Measurements from ENCODE around the gene PDE4B.

The PDE4B gene

DNA sequence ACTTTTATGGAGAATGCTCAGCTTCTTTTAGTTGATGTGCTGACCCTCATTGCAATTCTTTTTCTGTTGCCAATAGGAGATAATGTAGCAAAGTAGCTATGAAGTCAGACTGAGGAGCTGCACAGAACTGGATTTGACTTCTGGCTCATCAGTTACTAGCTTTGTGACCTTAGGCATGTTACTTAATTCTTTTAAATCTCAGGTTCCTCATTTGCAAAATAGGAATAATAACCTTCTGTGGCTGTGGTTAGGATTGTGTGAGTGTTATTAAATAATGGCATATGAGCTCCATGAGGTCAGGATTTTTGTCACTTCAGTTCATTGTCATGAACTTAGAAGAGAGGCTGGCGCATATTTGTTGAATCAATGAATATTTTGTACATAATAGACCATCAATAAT lies 503.7 kb downstream of the PDE4B start:
- no peak for DNase-seq (ENCODE audit: low spot score)
- in situ Hi-C loops (cut with MboI; ENCODE audit: low sequenced_read_pairs, unreplicated experiment), result no loop called here
- TF ChIP-seq, protein P1, sequence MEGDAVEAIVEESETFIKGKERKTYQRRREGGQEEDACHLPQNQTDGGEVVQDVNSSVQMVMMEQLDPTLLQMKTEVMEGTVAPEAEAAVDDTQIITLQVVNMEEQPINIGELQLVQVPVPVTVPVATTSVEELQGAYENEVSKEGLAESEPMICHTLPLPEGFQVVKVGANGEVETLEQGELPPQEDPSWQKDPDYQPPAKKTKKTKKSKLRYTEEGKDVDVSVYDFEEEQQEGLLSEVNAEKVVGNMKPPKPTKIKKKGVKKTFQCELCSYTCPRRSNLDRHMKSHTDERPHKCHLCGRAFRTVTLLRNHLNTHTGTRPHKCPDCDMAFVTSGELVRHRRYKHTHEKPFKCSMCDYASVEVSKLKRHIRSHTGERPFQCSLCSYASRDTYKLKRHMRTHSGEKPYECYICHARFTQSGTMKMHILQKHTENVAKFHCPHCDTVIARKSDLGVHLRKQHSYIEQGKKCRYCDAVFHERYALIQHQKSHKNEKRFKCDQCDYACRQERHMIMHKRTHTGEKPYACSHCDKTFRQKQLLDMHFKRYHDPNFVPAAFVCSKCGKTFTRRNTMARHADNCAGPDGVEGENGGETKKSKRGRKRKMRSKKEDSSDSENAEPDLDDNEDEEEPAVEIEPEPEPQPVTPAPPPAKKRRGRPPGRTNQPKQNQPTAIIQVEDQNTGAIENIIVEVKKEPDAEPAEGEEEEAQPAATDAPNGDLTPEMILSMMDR (IDR thresholded peaks at IDR 0.05; ENCODE audit: borderline replicate concordance, control extremely low read depth, extremely low read depth, insufficient read depth, missing control alignments), result no peak

DNA sequence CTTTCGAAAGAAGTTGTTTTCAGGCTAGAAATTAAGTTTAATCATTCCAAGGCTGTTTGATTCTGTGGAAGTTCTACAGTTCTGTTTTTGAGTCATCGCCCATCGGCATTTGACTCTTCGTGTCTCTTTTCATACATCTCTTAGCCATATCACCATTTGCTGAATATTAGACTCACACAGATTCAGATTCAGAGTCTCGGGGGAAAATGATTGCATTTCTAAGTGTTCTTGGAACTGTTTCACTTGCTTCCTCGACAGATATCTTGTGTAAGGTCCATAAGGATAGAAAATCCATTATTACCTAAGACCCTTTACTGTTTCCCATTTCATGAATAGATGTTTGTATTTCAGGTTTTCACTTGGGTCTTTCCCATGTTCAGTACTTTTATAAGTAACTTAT lies 504.3 kb downstream of the PDE4B start:
- DNase-seq (ENCODE audit: low spot score), result no peak
- TF ChIP-seq, protein P1 (IDR thresholded peaks at IDR 0.05; ENCODE audit: borderline replicate concordance, control extremely low read depth, extremely low read depth, insufficient read depth, missing control alignments), result no peak
- in situ Hi-C loops (cut with MboI; ENCODE audit: low sequenced_read_pairs, unreplicated experiment), result no loop called here

DNA sequence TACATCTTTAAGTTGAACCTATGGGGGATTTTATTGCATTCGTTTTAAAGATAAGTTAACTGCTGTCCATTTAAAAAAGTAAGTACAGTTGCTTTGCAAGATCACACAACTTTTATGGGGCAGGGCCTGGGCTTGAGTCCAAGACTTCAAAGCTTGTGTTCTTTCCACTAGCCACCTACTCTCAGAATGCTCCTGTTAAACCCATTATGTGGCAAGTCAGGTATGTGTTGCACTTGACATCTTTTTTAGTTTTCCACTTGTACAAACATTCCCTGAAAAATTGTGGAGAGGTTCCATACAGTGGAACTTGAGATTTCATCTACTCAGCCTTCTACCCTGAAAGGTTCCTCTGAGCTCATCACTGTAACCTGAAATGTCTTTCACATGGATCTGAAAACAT lies 505.8 kb downstream of the PDE4B start:
- in situ Hi-C loops (cut with MboI; ENCODE audit: low sequenced_read_pairs, unreplicated experiment), result no loop called here
- TF ChIP-seq, protein P1 (IDR thresholded peaks at IDR 0.05; ENCODE audit: borderline replicate concordance, control extremely low read depth, extremely low read depth, insufficient read depth, missing control alignments), result no peak
- no peak for DNase-seq (ENCODE audit: low spot score)

DNA sequence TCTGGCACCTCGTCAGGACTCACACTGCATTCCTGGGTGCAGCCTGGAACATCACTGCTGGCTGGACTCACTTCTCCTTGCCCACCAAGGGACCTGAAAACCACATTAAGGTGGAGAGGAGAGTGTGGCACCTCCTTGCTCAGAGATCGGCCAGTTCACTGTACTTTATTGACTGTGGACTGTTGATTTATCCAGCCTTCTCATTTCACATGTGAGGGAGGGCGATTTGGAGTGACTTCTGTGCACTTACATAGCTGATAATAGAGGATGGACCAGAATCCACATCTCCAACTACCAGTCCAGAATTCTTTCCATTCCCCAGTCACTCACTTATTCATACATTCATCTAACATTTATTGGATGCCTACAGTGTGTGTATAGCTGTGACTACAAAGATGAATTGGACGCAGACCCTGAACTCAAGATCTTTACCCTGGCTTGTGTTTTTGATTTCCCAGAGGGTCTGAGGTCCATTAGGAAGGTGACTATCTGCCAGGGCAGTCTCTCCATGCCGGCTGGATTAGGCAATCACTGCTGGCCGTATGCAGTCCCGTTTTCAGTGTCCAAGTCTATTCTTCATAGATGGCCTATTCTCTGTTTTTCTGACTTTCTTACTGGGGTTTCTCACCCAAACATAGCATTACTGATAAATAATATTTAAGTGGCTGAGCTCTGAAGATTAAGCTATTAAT lies 507.7 kb downstream of the PDE4B start:
- TF ChIP-seq, protein P1 (IDR thresholded peaks at IDR 0.05; ENCODE audit: borderline replicate concordance, control extremely low read depth, extremely low read depth, insufficient read depth, missing control alignments), result no peak
- no peak for DNase-seq (ENCODE audit: low spot score)
- in situ Hi-C loops (cut with MboI; ENCODE audit: low sequenced_read_pairs, unreplicated experiment), result no loop called here

DNA sequence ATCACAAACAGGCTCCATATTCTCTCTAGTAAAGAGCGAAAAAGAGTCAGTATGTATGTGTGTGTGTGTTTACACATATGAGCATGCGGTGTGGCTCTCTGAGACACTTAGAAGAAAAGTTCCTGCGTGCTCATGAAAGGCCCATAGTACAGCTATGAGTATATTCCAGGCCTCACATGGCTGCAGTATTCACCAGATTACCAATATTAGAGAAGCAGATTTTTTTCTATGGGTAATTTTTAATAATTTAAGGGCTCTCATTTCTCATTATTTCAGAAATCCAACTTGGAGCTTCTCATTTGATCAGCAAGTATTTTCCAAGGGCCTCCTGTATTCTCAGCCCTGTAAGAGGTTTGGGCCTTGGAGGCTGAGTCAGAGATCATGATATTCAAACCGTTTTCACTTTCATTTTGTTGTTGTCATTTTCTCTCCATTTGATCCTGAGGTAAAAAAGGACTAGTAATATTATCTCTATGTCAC lies 508.3 kb downstream of the PDE4B start:
- TF ChIP-seq, protein P1 (IDR thresholded peaks at IDR 0.05; ENCODE audit: borderline replicate concordance, control extremely low read depth, extremely low read depth, insufficient read depth, missing control alignments), result no peak
- DNase-seq (ENCODE audit: low spot score), result no peak
- in situ Hi-C loops (cut with MboI; ENCODE audit: low sequenced_read_pairs, unreplicated experiment), result no loop called here

DNA sequence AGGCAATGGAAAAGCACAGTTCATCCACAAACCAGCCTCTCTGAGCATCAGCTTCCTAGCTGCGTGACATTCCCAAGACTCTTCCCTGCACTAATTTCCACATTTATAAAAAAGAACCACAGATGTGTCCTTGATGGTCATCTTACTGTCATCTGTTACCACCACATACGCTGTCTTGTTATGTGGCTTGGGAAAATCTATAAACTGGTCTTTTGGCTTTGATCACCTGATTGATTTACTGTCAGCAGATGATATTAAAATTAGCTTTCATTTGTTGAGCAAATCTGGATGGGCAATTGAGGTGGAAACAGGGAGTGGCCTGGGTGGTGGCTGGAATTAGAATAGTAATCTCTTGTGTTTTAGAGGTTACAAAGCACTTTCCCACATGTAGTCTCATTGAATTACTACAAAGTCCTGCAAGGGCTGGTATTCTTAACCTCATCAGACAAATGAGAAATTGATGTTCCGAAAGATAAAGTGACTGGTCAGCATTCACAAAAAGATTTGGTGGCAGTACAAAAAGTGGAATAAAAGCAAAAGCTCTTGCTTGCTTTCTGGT lies 509.6 kb downstream of the PDE4B start:
- TF ChIP-seq, protein P1 (IDR thresholded peaks at IDR 0.05; ENCODE audit: borderline replicate concordance, control extremely low read depth, extremely low read depth, insufficient read depth, missing control alignments), result no peak
- in situ Hi-C loops (cut with MboI; ENCODE audit: low sequenced_read_pairs, unreplicated experiment), result no loop called here
- DNase-seq (ENCODE audit: low spot score), result no peak

Data from GM13976 (cell line).